Mucosa of descending colon (tissue), 3 donors: ENCODE data around the gene HPS6. TPM values are rescaled to one million over a fixed set of nuclear protein-coding genes. Genes with fewer than 3 reads are reported as not detected.
"Not testable (repeated sequence)": the region's sequence is repeated elsewhere in the genome, so short reads cannot be mapped to it uniquely, and the experiment has no call there.

Experiments
- ATAC-seq: fragments of 200-7000 bp; cut with Tn5 transposase; one replicate; pipeline ENCODE4 v1.9.1; 2020; ENCODE audit warnings: mild to moderate bottlenecking, moderate library complexity
- DNase-seq, 3 donors: peaks; one replicate each; pipeline ENCODE4 v3.0.0-alpha.2; 2020
- H3K36me3 ChIP-seq: fragments of 200-600 bp; one replicate; pipeline ENCODE4 v1.8.0; 2021; ENCODE audit warnings: low read depth, mild to moderate bottlenecking
- H3K4me1 ChIP-seq: fragments of 200-600 bp; one replicate; pipeline ENCODE4 v1.8.0; 2021; ENCODE audit warnings: low read depth, mild to moderate bottlenecking
- H3K4me3 ChIP-seq: fragments of 200-600 bp; one replicate; pipeline ENCODE4 v1.8.0; 2021; ENCODE audit warnings: mild to moderate bottlenecking
- H3K9me3 ChIP-seq: fragments of 200-600 bp; one replicate; pipeline ENCODE4 v1.8.0; 2021; ENCODE audit warnings: mild to moderate bottlenecking
- CTCF ChIP-seq: fragments of 200-600 bp; IDR thresholded peaks from one replicate; pipeline ENCODE4 v1.8.0; 2022; ENCODE audit warnings: antibody characterized with exemption, mild to moderate bottlenecking
- intact Hi-C, 2 donors: fragments of 100-400 bp; cut with DNase I in 1 of 2; cut with micrococcal nuclease in 1 of 2; formaldehyde crosslinking; loops; one replicate each; pipeline versions ENCODE4 v1.11.0 to v1.11.1; 2022; cut with DNase I, micrococcal nuclease
- total RNA-seq, 3 donors: library from RNA; stranded (reverse); fragmentation: NEBNext Ultra II Directional in 2 of 3; extraction: Animal tissue kit (Norgen Biotek cat#: 25700) in 2 of 3; gene quantifications; one replicate each; pipeline versions ENCODE4 v1.2.1 to v1.2.4, GENCODE V29; 2021 to 2023
- donor health status: DM: no; HTN: no; CAD: no; lungs with moderate emphysema.
- donor health status: DM: no; HTN: no; CAD: no.
- donor health status: DM: no; HTN: yes; CAD: no.

The HPS6 gene
- total RNA-seq, 3 donors from 2014 or later: 17.8 to 21.4 (median 18.3) TPM

- intact Hi-C loops: no loop called here
- DNase-seq: no peak
- ATAC-seq: no peak
- Histone ChIP-seq H3K4me1 (no peaks in the 10 kb centered on the region), H3K36me3 (peaks cover 9% of the 10 kb centered on the region), H3K4me3 (no peak overlapping the region), H3K9me3 (no peaks in the 10 kb centered on the region)
- no peak for TF ChIP-seq CTCF
These were observed 37.9 kb upstream of the HPS6 start for GRCh38 chr10:102027261-102027660.

GRCh38 chr10:102033787-102034186 lies 31.4 kb upstream of the HPS6 start:
- Histone ChIP-seq H3K9me3 (no peaks in the 10 kb centered on the region), H3K4me3 (no peak overlapping the region), H3K4me1 (no peaks in the 10 kb centered on the region), H3K36me3 (no peaks in the 10 kb centered on the region)
- DNase-seq: no peak
- no peak for ATAC-seq
- no peak for TF ChIP-seq CTCF
- intact Hi-C loops: no loop called here

- H3K36me3 ChIP-seq, intact Hi-C loops, ATAC-seq, H3K4me1 ChIP-seq, H3K4me3 ChIP-seq, DNase-seq, H3K9me3 ChIP-seq: not testable (repeated sequence)
These were observed 29.3 kb upstream of the HPS6 start for GRCh38 chr10:102035807-102036206.

GRCh38 chr10:102038410-102038809 lies 26.7 kb upstream of the HPS6 start:
- Histone ChIP-seq H3K9me3 (no peaks in the 10 kb centered on the region), H3K36me3 (no peaks in the 10 kb centered on the region), H3K4me3 (no peak overlapping the region), H3K4me1 (no peaks in the 10 kb centered on the region)
- no peak for TF ChIP-seq CTCF
- intact Hi-C loops: no loop called here
- no peak for ATAC-seq
- no peak for DNase-seq

GRCh38 chr10:102040305-102041050 lies 24.7 kb upstream of the HPS6 start:
- ATAC-seq (no peak), DNase-seq (no peak)
- Histone ChIP-seq H3K4me1 (no peaks in the 10 kb centered on the region), H3K4me3 (no peak overlapping the region), H3K36me3 (no peaks in the 10 kb centered on the region), H3K9me3 (no peaks in the 10 kb centered on the region)
- no peak for TF ChIP-seq CTCF
- intact Hi-C loops: no loop called here

- no peak for TF ChIP-seq CTCF
- no peak overlapping the region for H3K4me3 ChIP-seq
- ATAC-seq: no peak
- H3K4me1 ChIP-seq: no peaks in the 10 kb centered on the region
- H3K36me3 ChIP-seq: no peaks in the 10 kb centered on the region
- H3K9me3 ChIP-seq: no peaks in the 10 kb centered on the region
- DNase-seq: no peak
- intact Hi-C loops: no loop called here
These were observed 19.9 kb upstream of the HPS6 start for GRCh38 chr10:102045292-102045691.
